Urinary bladder (tissue), 4 donors: ENCODE data around the gene COL26A1. TPM values are rescaled to one million over a fixed set of nuclear protein-coding genes. Genes with fewer than 3 reads are reported as not detected.

Experiments used
- DNase-seq: peaks from one replicate; pipeline ENCODE4 v3.0.0-alpha.2; 2015; ENCODE audit errors: extremely low spot score
- H3K27ac ChIP-seq: one replicate; pipeline ENCODE4 v1.5.1; 2013; ENCODE audit warnings: low read depth, mild to moderate bottlenecking, moderate library complexity
- H3K36me3 ChIP-seq: one replicate; pipeline ENCODE4 v1.6.1; 2013; ENCODE audit warnings: mild to moderate bottlenecking, moderate library complexity; ENCODE audit not compliant: insufficient read depth
- H3K4me1 ChIP-seq: one replicate; pipeline ENCODE4 v1.6.1; 2013; ENCODE audit warnings: mild to moderate bottlenecking, moderate library complexity; ENCODE audit not compliant: insufficient read depth
- H3K4me3 ChIP-seq: one replicate; pipeline ENCODE4 v1.5.1; 2013; ENCODE audit warnings: low read depth, low read length
- WGBS: extraction: QIAGEN DNeasy Blood & Tissue Kit; methylation state at CpG from one replicate; pipeline ENCODE4 v1.1.7; 2013; 5-methylcytosine and 5-hydroxymethylcytosine counted together
- polyA plus RNA-seq: library from polyadenylated mRNA; stranded (reverse); fragments of 200-250 nt; gene quantifications from one replicate; pipeline ENCODE4 v1.2.3, GENCODE V29; 2013
- total RNA-seq: library from RNA; depleted of rRNA; stranded (reverse); fragments of >200 nt; gene quantifications from one replicate; pipeline ENCODE4 v1.2.3, GENCODE V29; 2014
- donor health status: healthy with polysubstance abuse.
- donor health status: healthy.

COL26A1 gene
- total and polyA plus RNA-seq, 2 donors: 0.06 to 2.9 TPM

- DNase-seq: no peak
- Histone ChIP-seq H3K27ac (no peak overlapping the region), H3K36me3 (no peaks in the 10 kb centered on the region), H3K4me1 (no peaks in the 10 kb centered on the region), H3K4me3 (no peak overlapping the region)
- WGBS: 96% methylated on average over 5 of the region's 5 CpGs
These were observed 187.1 kb downstream of the COL26A1 start for GRCh38 chr7:101549734-101550133.

- DNase-seq: no peak
These were observed 188.2 kb downstream of the COL26A1 start for GRCh38 chr7:101550641-101551541.

GRCh38 chr7:101553018-101553770, 190.5 kb downstream of the COL26A1 start:
- Histone ChIP-seq H3K4me3 (no peak overlapping the region), H3K4me1 (no peaks in the 10 kb centered on the region), H3K27ac (no peak overlapping the region), H3K36me3 (no peaks in the 10 kb centered on the region)
- 87% methylated on average over 23 of the region's 23 CpGs for WGBS
- DNase-seq: no peak

More at GRCh38 chr7:101550641-101551541, 188.2 kb downstream of the COL26A1 start:
- WGBS: 63% methylated on average over 26 of the region's 26 CpGs
- Histone ChIP-seq H3K36me3 (no peaks in the 10 kb centered on the region), H3K4me1 (no peaks in the 10 kb centered on the region), H3K4me3 (no peak overlapping the region), H3K27ac (no peak overlapping the region)

GRCh38 chr7:101553771-101554445, 191.2 kb downstream of the COL26A1 start:
- 87% methylated on average over 8 of the region's 8 CpGs for WGBS
- Histone ChIP-seq H3K36me3 (no peaks in the 10 kb centered on the region), H3K27ac (no peak overlapping the region), H3K4me1 (no peaks in the 10 kb centered on the region), H3K4me3 (no peak overlapping the region)
- no peak for DNase-seq

GRCh38 chr7:101554584-101555268, 192.1 kb downstream of the COL26A1 start:
- 87% methylated on average over 6 of the region's 6 CpGs for WGBS
- H3K4me3 ChIP-seq: no peak overlapping the region
- no peak for DNase-seq

GRCh38 chr7:101555269-101555920, 192.7 kb downstream of the COL26A1 start:
- H3K36me3 ChIP-seq: no peaks in the 10 kb centered on the region
- DNase-seq: no peak
- no peak overlapping the region for H3K27ac ChIP-seq
- no peaks in the 10 kb centered on the region for H3K4me1 ChIP-seq
- WGBS: 89% methylated on average over 12 of the region's 12 CpGs
- no peak overlapping the region for H3K4me3 ChIP-seq

More at GRCh38 chr7:101554584-101555268, 192.1 kb downstream of the COL26A1 start:
- Histone ChIP-seq H3K36me3 (no peaks in the 10 kb centered on the region), H3K4me1 (no peaks in the 10 kb centered on the region), H3K27ac (no peak overlapping the region)

GRCh38 chr7:101555921-101556275, 193.2 kb downstream of the COL26A1 start:
- WGBS: 82% methylated on average over 3 of the region's 3 CpGs
- no peak for DNase-seq
- Histone ChIP-seq H3K27ac (no peak overlapping the region), H3K36me3 (no peaks in the 10 kb centered on the region), H3K4me1 (no peaks in the 10 kb centered on the region), H3K4me3 (no peak overlapping the region)

- 86% methylated on average over 1 of the region's 1 CpG for WGBS
- Histone ChIP-seq H3K27ac (no peak overlapping the region), H3K4me3 (no peak overlapping the region), H3K4me1 (no peaks in the 10 kb centered on the region), H3K36me3 (no peaks in the 10 kb centered on the region)
- no peak for DNase-seq
These were observed 193.8 kb downstream of the COL26A1 start for GRCh38 chr7:101556453-101556968.

- no peak overlapping the region for H3K4me3 ChIP-seq
- H3K36me3 ChIP-seq: no peaks in the 10 kb centered on the region
- DNase-seq: no peak
- no peaks in the 10 kb centered on the region for H3K4me1 ChIP-seq
- WGBS: 82% methylated on average over 8 of the region's 8 CpGs
- H3K27ac ChIP-seq: no peak overlapping the region
These were observed 194.7 kb downstream of the COL26A1 start for GRCh38 chr7:101557421-101557820.

- DNase-seq: no peak
- no peaks in the 10 kb centered on the region for H3K4me1 ChIP-seq
- no peak overlapping the region for H3K27ac ChIP-seq
- WGBS: 74% methylated on average over 9 of the region's 9 CpGs
- H3K4me3 ChIP-seq: no peak overlapping the region
- H3K36me3 ChIP-seq: no peaks in the 10 kb centered on the region
These were observed 195.5 kb downstream of the COL26A1 start for GRCh38 chr7:101557978-101558741.

GRCh38 chr7:101558742-101559325, 196.2 kb downstream of the COL26A1 start:
- no peak overlapping the region for H3K4me3 ChIP-seq
- WGBS: 71% methylated on average over 9 of the region's 9 CpGs
- no peak for DNase-seq
- no peaks in the 10 kb centered on the region for H3K36me3 ChIP-seq
- H3K27ac ChIP-seq: no peak overlapping the region
- no peaks in the 10 kb centered on the region for H3K4me1 ChIP-seq

- no peak overlapping the region for H3K4me3 ChIP-seq
- DNase-seq: no peak
These were observed 196.9 kb downstream of the COL26A1 start for GRCh38 chr7:101559586-101559985.

More at GRCh38 chr7:101559586-101559985, 196.9 kb downstream of the COL26A1 start:
- Histone ChIP-seq H3K4me1 (no peaks in the 10 kb centered on the region), H3K27ac (no peak overlapping the region), H3K36me3 (no peaks in the 10 kb centered on the region)
- 98% methylated on average over 1 of the region's 1 CpG for WGBS
